Raji (cell line): ENCODE measurements around the gene EVC.

Source experiments
- POLR2A ChIP-seq: IDR thresholded peaks from 2 replicates; pipeline ENCODE4 v1.6.1; 2011; ENCODE audit warnings: low read depth, low read length, control low read depth; ENCODE audit not compliant: insufficient read depth

The EVC gene

GRCh38 chr4:5756271-5756670, 45.3 kb downstream of the EVC start:
- no peak for TF ChIP-seq POLR2A

DNA sequence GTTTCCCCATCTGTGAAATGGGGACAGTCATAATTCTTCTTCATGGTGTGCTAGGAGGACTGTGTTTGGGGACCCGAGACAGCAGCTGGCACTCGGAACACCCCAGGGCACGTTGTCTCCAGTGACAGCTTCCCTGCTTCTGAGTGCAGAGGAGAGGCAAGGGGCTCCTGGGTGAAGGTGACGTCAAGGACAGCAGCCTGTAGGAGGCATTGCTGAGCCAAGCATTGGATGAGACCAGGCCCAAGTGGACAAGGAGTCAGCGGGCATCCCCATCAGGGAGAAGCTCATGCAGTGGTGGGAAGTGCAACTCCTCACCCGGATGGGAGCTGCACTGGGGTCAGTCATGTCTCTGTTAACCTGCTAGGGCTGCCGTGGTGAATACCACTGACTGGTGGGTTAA, 46.1 kb downstream of the EVC start:
- TF ChIP-seq POLR2A = no peak

GRCh38 chr4:5757536-5757935, 46.5 kb downstream of the EVC start:
- no peak for TF ChIP-seq POLR2A

- no peak for TF ChIP-seq POLR2A
These were observed 47.0 kb downstream of the EVC start for GRCh38 chr4:5757954-5758353.

DNA sequence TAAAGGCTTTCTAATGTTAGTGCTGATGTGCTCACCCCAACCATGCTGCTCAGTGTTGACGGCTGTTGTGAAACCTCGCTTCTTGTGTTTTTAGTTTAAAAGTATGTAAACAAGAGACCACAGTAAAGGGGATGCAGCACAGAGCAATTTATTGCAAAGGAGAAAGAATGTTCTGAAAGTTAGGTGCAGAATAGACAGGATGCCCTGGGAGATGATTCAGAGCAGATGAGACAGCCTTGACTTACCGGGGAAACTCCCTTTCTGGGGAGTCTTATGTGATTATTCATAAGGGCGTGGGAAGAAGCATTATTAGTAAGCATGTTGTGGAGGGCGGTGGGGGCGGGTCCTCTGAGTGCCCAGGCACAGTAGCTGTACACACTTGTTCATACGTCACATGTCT, 47.7 kb downstream of the EVC start:
- TF ChIP-seq POLR2A = no peak

- TF ChIP-seq POLR2A = no peak
These were observed 48.5 kb downstream of the EVC start for GRCh38 chr4:5759236-5760075.

DNA sequence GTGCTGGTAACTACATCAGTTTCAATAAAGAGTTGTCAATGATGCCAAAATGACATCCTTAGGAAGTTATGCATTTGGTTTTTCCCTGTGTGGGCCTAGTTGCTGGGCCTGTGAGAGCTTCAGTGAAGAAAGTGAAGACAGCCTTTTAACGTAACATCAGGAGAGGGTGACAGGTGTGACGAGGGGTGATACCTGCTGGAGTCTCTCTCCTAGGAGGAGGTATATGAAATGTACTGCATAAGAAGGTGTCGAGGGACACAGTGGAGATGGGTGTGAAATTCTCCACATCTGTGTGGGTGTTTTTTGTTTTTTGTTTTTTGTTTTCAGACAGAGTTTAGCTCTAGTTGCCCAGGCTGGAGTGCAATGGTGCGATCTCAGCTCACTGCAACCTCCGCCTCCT, 49.2 kb downstream of the EVC start:
- no peak for TF ChIP-seq POLR2A

DNA sequence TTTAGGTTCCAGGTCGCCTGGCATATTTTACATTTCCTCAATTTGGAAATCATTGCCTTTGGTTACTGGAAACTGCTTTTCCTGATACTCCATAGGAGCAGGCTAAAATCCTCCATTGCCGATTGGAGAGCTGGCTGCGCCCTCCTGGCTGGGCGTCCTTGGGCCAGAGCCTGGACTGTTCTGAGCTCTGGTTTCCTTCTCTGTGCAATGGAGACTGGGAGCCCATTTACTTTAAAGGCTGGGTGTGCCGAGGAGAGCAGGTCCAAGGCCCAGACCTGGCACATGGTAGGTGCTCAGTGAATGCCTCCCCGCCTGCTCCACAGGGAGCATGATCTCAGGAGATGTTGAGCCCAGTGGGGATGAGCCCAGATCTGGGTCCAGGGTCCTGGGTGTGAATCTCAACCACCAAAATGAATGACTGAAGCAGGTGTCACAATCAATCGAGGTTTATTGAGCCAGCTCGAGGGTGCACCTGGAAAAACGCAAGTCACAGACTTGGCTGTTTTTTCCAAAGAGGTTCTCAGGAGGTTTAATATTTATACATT, 50.0 kb downstream of the EVC start:
- no peak for TF ChIP-seq POLR2A

DNA sequence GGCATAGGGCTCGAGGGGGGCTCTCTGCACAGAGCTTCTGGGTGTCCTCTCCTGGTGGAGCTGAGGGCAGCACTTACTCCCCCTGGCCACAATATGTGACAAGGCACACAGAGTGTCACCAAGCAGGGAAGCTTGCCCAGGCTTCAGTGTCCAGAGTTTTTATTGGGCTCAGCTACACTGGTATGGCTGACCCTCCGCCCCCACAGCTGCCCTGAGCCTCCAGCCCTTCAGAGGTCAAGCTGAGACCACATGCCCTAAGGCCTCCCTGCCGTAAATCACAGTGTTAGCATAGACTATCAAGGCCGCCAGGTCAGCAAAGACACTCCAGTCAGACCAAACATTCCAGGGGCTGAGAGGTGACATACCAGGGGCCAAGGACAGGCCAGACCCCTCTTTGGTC, 59.0 kb downstream of the EVC start:
- TF ChIP-seq POLR2A = no peak

GRCh38 chr4:5772528-5773270, 61.7 kb downstream of the EVC start:
- TF ChIP-seq POLR2A = no peak

- no peak for TF ChIP-seq POLR2A
These were observed 62.2 kb downstream of the EVC start for GRCh38 chr4:5773271-5773555.

DNA sequence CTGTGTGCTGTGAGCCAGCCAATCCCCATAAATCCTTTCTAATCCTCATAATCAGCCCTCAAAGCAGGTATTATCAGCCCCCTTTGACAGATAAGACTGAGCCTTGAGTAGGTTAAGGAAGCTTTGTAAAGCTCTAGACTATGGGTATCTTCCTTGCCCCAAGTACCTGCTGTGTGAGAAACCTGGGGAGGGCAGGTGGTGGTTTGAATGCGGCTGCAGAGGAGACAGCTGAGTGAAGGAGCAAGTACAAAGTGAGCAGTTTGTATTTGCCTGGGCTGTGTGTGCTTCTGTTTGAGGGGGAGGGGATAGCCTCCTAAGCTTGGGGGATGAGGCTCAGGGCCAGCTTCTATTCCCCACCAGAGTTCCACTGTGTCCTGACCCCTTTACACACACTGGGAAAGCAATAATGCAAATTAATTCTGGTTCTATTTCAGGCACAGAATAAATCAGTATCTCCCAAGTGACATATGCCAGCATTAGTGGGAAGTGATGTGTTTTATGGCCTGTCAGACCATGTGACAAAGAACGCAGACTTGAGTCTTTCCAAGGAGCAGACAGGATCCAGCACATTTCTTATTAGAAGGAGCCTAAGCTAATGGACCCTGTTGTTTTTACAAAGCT, 63.5 kb downstream of the EVC start:
- no peak for TF ChIP-seq POLR2A

DNA sequence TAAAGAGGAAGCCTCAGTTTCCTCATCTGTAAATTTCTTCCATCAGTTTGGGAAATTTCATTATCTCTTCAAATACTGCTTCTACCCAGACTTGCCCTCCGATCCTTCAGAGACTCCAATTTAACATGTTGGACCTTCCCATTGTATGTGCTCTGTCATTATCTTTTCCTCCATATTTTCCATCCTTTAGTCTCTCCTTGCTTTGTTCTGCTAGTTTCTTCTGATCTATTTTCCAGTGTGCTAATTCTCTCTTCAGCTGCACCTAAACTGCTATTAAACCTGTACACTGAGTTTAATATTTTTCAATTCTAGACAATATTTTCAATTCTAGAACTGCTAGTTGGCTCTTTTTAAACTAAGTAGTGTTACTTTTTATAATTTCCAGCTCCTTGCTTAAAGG, 65.5 kb downstream of the EVC start:
- no peak for TF ChIP-seq POLR2A

GRCh38 chr4:5780831-5781480, 70.0 kb downstream of the EVC start:
- no peak for TF ChIP-seq POLR2A

GRCh38 chr4:5781691-5782090, 70.7 kb downstream of the EVC start:
- no peak for TF ChIP-seq POLR2A
